T-helper 2 cell treated with Interferon-gamma antibody and Interleukin-4, amounts not matched to agents 100 ng/mL and 5 ng/mL, for 36 hours (primary cell): ENCODE results near the gene CRHR2. TPM values are rescaled to one million over a fixed set of nuclear protein-coding genes. Genes with fewer than 3 reads are reported as not detected.

Source experiments
- intact Hi-C: fragments of 100-400 bp; cut with micrococcal nuclease; formaldehyde crosslinking; loops from one replicate; pipeline ENCODE4 v1.15.1; 2023
- total RNA-seq: library from RNA; stranded (reverse); gene quantifications from 2 replicates; pipeline ENCODE4 v1.2.3, GENCODE V29; 2022

The CRHR2 gene
- total RNA-seq, 1 donor from 2014 or later = not detected

- intact Hi-C loops = loop anchor here (10.0 kb wide), 1 partner anchor 61 kb away; no protein-coding TSS in a partner anchor
Measured at GRCh38 chr7:30683306-30683705, 1.1 kb upstream of the CRHR2 start.

- intact Hi-C loops = loop anchor here (10.0 kb wide), 1 partner anchor 63 kb away; no protein-coding TSS in a partner anchor
Measured at GRCh38 chr7:30681815-30682211, 443 bp downstream of the CRHR2 start.

DNA sequence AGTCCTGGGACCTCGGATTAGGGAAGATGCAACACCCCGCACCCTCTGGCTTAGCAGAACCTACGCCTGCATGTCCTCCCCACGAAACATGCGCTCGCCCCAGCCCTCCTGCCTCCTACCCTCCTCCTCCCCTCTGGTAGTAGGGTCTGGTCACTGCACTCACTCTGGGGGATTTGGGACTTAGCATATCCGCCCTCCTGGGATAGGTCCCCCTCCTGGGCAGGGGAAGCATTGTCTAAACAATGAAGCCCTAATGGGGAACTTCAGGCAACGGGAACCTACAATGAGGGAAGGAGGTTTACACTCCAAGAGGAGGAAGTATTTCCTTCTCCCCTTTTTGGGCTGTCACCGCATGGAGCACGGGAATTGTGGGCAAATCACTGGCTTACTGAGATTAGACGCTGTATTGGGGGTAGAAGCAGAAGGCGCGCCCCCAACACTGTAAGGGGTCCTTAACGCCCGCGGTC, 892 bp downstream of the CRHR2 start:
- intact Hi-C loops = loop anchor here (10.0 kb wide), 1 partner anchor 63 kb away; no protein-coding TSS in a partner anchor

GRCh38 chr7:30679664-30680063, 2.6 kb downstream of the CRHR2 start:
- intact Hi-C loops = loop anchor here (10.0 kb wide), 1 partner anchor 65 kb away; no protein-coding TSS in a partner anchor

- intact Hi-C loops = no loop called here
Measured at GRCh38 chr7:30678805-30679204, 3.5 kb downstream of the CRHR2 start.

DNA sequence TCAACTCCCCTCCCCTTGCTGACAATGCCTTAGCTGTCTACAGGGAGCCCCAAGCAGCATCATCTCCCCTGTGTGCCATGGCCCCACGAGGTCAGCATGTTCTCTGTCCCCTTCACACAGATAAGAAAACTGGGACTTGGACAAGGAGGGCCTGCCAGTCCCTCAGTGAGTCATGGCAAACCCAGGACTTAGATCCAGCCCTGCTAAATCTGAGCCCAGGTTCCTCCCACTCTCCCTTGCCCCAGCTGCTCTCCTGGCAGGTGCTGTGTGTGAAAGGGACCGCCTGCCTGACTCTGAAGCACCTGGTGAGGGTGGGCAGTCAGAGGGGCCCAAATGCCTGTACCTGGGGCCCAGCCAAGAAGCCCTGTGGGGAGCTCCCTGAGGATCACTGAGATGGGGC, 7.4 kb downstream of the CRHR2 start:
- intact Hi-C loops = no loop called here

GRCh38 chr7:30674420-30674819, 7.8 kb downstream of the CRHR2 start:
- intact Hi-C loops = no loop called here

GRCh38 chr7:30671793-30672465, 10.3 kb downstream of the CRHR2 start:
- intact Hi-C loops = no loop called here

- intact Hi-C loops = no loop called here
Measured at GRCh38 chr7:30668102-30668501, 14.2 kb downstream of the CRHR2 start.

GRCh38 chr7:30667172-30667571, 15.1 kb downstream of the CRHR2 start:
- intact Hi-C loops = no loop called here

- intact Hi-C loops = no loop called here
Measured at GRCh38 chr7:30665449-30665848, 16.8 kb downstream of the CRHR2 start.

DNA sequence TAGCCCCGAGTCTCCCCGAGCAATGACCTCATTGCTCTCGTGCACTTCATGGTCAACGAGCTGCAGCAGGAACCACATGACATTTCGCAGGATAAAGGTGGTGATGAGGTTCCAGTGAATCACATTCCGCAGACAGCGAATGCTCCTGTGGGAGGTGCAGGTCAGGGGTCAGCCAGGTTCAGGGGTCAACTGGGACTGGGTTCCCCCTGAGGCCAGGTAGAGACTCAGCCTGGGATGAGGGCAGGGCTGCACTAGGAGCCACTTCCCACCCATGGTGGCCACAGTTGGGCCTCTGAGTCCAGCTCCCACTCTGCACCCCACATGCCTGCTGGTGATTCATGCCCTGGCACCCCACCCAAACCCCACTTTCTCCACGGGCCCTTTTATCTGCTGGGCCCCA, 17.2 kb downstream of the CRHR2 start:
- intact Hi-C loops = no loop called here

DNA sequence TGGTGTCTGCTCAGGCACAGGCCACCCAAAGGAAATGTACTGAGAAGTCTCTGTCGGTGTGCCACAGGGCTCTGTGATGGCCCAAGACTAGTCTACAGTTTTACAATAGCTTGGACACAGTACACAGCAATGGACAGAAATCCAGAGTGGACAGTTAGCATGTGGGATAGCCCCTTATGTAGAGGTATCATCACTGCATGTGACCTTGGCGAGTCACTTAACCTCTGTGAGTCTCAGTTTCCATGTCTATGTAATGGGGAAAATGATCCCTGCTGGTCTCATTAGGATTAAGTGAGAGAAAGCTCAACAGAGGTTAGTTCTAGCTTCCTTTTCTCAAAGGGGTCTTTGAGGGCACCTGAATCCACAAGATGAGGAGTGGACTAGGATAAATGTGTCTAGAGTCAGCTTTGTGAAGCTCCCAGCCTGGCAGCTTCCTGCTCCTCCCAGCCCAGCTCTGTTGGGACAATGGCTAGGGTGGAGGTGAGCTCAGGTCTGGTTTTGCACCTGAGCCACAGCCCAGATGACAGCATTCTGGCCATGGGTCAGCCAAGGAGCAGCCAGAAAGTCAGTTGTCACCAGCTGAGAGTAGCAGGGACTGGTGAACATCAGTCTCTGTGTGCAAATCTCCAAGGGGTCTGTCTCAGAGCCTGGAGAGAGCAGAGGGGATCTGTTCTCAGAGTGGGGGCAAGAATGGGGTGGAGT, 17.9 kb downstream of the CRHR2 start:
- intact Hi-C loops = no loop called here

DNA sequence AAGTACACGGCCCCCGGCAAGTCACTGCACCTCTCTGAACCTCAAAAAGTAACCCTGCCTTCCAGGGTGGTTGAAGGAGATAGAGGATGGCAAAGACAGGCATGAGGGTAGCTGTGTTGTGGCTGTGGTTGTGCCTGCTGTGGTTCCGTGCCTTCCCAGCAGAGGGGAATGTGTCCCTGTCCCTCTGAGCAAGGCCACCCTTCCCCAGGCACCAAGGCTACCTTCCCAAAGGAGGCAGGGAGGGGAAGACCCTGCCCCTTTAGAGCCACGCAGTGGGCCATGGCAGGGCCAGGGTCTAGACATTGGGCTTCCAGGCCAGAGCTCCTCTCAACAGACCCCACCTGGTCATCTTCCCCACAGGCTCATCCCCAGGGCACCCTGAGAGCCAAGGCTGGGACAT, 18.8 kb downstream of the CRHR2 start:
- intact Hi-C loops = no loop called here

DNA sequence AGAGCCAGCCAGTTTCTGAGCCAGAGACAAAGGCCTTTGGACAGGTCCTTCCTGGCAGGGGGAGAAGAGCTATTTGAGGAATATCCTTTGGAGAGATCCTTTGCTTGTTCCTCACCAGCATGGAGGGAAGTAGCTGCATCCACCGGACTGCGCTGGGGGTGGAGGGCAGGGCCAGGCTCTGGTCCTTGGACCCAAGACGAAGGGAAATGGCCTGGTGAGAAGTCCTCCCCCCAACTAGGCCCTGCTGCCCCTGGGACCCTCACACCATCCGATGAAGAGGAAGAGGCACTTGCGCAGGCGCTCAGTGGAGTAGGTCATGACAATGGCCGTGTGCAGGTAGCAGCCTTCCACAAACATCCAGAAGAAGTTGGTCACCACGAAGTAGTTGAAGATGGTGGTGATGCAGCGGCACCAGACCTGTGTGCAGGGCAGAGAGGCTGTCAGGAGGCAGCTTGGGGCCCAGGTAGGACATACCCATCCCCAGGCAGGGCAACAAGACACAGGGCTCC, 19.8 kb downstream of the CRHR2 start:
- intact Hi-C loops = no loop called here

DNA sequence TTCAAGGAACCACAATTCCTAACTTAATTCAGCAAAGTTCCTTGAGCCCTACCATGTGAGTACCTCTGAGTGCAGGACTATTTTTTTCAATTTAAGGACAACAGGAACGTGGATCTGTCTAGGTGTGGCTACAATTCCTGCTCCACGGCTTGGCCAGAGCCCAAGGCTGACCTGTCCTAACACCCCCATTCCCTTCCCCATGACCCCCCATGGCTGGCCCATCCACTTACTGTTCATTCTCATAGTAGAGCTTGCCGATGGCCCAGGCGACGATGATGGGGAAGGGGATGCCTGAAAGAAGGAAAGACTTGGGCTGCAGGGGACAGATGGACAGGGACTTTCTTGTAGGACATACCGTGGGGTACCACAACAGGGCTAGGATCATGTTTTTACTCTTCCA, 20.3 kb downstream of the CRHR2 start:
- intact Hi-C loops = no loop called here

DNA sequence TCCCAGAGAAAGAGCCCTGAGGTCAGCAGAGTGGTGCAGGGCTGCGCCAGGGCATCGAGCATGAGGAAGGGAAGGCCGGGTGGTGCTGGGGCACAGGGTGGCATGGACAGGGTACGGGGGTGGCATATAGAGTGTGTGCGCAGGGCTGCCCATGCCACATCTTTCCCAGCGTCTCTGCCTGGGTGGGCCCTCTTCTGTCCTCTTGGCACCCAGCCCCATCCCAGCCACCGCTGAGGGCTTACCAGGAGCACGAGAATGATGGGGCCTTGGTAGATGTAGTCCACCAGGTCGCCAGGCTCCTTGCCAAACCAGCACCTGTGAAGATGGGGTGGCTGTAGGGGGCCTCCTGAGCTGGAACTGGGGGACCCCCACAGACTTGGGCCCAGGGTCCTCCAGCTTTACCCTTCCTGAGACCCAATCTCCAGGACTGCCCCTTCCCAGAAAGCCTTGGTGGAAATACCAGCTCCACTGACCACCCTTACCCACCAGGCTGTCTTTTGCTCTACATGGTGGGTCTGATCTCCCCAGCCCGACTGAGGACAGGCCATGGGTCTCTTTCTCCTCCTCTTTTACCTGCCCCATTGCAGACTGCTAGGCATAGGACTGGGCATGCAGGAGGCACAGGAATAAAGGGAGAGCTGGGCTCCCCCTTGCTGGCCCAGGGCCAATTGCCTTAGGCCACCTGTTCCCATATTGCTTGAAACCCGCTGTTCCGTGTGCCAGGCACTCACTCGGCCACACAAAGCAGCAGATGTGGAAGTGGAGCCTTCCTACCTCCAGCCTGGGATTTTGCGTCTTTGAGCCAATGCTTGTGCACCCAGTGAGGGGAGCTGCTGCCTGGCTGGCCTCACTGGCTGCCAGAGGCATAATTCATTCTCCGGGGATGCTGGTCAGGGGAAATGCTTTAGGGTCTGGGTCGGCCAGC, 21.7 kb downstream of the CRHR2 start:
- intact Hi-C loops = no loop called here

DNA sequence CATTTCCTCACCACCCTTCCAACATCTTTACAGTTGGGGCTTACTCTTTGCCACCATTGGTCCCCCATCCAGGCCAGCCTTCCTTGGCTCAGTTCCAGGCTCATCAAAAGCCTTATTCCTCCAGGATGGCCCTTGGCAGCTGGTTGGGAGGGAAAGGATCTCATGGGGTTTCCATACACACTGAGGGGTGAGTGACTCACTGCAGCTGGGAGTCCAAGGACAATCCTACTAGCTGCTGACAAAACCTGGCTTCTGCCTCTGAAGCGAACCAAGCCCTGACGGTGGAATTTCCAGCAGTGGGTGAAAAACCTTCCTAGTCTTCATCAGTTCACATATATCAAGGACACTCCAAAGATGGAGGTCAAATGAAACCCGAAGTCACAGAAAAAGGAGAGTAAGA, 22.9 kb downstream of the CRHR2 start:
- intact Hi-C loops = no loop called here

GRCh38 chr7:30658479-30659074, 23.7 kb downstream of the CRHR2 start:
- intact Hi-C loops = no loop called here

- intact Hi-C loops = no loop called here
Measured at GRCh38 chr7:30657131-30657530, 25.1 kb downstream of the CRHR2 start.
